GM19025 (cell line): ENCODE results near the gene PIM3.

ENCODE experiments used
- ATAC-seq: cut with Tn5 transposase; IDR thresholded peaks from one replicate; pipeline ENCODE4 v1.9.1; 2021; ENCODE audit warnings: mild to moderate bottlenecking, low read depth, moderate library complexity; ENCODE audit not compliant: unreplicated experiment

Gene PIM3

DNA sequence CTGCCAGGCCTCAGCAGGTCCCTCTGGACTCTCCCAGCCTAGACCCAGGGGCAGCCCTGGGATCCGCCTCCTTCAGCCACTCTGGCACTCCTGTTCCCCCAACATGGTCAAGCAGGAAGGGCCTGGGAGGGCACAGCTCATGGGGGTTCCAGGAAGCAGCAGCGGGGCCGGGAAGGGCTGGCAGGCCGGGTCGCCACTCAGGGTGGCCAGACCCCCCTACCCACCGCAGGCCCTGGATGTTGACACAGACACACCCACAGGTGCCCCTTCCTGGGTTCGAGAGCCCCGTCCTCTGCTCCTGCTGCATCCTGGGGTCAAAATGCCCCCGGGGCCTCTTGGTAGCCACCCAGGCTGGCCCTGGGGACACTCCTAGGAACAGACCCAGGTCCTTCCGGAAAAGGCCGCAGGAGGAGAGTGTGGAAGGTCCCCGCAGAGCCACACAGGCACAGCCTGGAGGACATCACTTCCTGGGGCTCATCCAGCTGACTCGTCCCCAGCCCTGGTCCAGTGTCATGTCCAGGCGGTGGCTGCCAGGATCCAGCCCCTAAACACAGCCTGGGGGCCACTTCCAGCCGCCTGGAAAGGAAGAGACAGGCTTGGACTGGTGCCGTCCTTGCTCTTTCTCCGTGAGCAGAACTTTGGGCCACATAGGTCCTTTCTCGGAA, 6.8 kb upstream of the PIM3 start:
- ATAC-seq: no peak

DNA sequence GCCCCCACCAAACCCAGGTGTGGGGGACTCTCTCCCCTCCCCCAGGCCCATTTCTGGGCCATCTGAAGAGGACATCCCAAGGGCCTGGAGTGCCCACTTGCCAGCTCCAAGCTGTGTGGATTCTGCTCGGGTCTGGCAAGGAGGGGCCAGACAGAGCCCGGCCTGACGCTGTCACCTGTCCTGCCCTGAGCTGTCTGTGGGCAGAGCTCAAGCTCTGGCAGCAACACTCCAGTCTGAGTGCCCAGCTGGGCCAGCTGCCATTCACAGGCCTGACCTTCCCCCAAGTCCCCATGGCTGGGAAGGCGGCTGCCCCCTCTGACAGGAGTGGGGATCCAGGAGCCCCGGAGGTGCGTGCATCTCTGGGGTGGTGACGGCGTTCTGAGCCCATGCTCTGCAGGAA, 6.2 kb upstream of the PIM3 start:
- no peak for ATAC-seq

DNA sequence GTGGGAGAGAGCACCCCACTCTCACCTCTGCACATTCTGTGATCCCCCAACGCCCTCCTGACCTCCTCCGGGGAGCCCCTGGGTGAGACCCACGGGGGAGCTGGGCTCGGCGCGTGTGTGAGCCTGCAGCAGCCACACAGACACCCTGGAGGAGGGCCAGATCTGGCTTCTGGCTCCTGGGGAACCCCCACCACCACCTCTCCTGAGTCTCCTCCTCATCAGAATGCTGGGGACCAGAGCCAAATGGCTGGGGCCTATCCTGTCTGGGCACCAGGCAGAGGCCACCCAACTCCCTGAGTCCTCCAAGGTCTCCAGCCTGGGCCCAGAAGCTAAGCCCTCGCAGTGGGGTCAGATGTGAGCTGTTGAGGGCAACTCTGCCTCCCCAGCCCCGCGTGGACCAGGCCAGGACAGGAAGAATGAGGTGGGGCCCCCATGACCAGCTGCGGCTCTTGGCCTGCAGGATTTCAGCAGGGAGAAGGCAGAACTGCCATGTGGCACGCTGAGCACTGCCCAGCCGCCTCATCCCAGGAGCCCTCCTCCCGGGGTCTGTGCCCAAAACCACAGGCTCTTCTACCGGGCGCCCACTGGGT, 5.5 kb upstream of the PIM3 start:
- no peak for ATAC-seq

DNA sequence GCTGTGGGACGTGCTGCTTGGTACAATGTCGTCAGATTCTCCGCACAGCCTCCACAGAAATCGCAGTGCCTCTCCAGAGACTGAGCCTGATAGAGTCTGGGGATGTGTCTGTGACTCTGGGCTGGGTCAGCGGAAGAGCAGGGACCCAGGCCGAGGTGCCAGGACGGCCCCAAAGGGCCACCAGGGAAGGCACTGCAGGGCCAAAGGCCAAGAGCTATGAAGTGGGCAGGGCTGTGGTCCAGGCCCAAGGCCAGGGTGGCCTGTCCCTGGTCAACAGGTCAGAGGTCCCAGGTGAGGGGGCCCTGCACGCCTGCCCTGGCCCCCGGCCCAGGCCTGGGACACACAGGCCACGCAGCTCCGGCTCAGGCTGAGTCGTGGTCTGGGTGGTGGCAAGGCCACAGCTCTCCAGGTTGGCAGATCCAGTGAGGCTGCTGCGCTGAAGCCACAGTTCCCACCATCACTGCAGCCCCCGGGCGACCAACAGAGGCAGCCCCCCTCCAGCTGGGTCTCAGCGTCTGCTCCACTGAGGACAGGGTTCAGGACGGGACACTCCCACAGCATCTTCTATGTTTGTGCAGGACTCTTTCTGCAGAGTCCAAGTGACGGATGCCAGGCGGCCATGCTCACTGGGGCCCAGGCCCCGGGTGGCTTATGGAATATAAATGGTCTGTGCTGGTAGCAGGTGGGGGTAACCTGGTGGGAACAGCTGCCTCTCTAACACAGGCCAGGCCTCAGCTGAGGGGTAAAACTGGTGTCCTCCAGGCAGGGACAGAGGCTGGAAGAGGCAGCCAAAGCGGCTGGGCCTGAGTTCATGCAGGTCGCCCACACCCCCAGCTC, 4.8 kb upstream of the PIM3 start:
- ATAC-seq: no peak

DNA sequence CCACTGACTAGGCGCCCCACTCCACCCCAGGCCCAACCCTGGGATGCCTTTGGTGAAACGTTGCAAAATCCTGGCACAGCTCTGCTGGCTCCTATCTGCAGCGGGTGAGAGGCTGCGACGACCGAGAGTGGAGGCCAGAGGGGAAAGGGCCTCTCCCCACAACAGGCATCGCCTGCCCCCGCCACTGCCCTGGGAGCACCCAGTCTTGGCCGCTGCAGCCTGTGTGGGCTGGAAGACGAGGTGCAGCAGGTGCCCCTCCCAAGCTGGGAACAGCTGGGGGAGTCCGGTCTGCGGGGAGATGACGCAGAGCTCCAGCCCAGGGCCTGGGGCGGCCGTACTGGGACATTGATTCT, 4.2 kb upstream of the PIM3 start:
- no peak for ATAC-seq

DNA sequence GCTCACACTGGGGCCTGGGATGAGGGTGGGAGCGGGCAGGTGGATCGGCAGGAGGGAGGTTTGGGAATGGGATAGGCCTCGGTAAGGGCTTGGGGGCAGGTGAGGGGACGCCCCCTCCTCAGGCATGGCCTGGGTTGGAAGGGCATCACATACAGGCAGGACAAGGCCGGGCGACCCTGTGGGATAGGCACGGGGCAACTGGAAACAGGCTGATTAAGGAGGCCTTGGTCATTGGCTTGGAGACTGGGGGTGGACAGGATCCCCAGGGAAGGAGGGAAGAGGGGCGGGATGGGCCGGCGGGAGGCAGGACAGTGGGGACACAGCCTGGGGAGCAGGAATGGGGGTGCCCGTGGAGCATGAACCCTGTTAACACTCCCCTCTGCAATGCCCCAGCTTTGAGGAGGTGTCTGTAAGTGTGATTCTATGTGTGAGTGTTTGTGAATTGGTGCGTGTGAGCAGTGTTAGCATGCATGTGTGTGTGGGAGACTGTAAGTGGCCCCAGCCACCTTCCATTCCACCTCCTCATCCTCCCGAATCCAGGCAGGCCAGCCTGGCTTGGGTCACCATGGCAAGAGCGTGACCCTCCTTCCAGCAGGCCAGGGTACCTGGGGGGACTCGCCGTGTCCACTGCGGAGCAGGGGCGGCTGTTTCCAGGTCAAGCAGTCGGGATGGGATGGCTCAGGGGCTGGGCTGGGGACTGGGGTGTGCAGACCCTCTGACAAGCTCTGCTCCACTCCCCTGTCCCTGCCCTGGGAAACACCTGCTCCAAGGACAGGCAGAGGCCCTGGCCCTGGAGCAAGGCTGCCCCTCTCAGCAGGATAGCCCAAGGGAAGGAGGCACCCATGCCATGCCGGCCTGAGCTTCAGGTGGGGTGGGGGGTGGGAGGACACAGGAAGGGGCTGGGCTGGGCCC, 3.4 kb upstream of the PIM3 start:
- no peak for ATAC-seq

DNA sequence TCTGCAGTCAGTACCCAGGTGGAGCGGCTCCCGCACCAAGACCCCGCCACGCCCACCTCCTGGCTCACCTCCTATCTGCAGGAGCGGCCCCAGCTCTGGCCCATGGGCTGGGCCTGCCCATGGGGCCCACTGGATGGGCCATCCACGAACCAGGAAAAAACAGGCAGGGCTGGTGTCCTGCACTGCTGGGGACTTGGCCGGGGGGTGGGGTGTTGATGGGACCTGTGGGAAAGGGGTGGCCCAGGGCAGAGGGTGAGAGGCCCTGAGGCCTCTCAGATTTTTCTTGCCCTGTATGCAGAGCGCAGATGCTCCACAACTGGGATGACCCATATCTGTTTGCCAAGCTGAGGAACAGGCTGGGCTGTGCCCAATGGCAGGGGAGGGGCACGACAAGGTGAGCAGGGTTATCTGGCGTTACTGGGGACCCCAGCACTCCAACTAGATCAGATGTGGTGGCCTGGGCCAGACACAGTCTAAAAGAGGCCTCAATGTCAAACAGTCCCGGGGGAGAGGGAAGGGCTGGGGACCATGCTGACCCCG, 2.7 kb upstream of the PIM3 start:
- no peak for ATAC-seq

DNA sequence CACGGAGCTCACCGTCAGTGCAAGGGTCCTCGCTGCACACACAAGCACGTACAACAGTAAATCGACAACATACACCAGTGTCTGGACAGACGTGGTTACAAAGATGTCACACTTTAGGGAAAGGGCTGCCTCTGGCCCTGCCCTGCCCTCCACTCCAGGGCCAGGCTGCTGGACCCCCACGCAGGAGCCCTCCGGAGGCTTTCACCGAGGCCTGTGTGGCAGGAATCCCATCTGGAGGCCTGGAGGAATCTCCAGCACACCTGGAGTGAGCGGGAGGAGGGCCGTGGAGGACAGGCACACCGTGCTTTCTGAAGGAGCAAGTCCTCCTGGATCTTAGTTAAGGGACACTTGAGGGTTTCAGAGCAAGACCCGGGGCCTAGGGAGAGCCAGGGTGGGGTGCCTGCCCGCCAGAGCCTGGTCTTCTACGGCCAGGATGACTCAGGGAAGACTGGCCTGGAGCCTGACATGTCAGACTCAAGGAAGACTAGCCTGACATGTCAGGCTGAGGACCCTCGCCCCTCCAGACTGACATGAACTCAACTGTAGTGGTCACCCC, 2.1 kb upstream of the PIM3 start:
- no peak for ATAC-seq

DNA sequence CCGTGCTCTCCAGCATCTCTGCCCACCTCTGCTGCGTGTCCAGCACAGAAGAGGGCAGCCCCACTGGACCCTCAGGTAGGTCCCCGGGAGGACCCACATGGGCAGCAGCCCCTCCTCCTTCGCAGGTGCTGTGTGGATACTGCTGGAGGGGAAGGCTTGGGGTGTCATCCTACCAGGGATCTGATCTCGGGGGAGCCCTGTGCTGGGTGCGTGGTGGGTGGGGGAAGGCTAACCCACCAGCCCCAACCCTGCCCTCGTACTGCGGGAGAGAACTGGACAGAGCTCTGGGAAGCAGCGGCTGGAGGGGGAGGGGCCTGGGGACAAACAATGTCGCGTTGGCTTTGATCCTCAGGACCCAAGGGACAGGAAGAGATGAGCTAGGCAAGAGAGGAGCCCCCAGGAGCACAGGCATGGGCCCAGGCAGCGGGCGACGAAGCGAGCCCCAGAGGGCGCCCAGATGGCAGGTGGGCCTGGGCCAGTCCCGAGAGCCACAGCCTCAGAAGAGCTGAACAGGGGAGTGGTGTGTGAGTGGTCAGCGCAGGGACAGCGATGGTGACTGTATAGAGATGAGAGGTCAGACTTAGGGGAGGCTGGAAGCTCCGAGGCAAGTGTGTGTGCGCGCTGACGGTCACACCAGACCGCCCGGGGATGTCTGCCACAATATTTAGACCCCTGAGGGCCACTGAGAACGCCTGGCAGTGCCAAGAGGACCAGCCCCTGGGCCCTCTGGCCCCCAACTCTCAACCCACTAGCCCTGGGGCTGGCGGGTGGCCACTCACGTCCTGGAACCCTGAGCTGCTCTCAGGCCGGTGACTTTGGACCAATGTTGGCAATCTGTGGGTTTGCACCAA, 1.4 kb upstream of the PIM3 start:
- no peak for ATAC-seq

DNA sequence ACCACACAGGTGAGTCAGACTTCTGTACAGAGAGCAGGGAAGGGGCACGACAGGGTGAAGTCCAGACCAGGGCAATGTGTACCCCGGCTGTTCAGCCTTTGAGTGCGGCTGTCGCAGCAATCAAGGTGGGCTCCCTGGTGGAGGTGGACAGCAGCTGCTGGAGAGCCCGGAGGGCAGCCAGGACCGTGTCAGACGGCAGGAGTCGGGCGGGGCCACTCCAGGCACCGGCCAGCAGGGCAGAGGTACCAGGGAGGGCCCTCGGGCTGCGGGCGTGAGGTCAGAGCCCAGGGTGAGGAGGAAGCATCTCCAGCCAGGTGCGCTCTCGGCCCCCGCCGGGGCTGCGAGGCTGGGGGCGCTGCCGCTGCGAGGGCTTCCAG, 802 bp upstream of the PIM3 start:
- ATAC-seq: peak; percentile 1

DNA sequence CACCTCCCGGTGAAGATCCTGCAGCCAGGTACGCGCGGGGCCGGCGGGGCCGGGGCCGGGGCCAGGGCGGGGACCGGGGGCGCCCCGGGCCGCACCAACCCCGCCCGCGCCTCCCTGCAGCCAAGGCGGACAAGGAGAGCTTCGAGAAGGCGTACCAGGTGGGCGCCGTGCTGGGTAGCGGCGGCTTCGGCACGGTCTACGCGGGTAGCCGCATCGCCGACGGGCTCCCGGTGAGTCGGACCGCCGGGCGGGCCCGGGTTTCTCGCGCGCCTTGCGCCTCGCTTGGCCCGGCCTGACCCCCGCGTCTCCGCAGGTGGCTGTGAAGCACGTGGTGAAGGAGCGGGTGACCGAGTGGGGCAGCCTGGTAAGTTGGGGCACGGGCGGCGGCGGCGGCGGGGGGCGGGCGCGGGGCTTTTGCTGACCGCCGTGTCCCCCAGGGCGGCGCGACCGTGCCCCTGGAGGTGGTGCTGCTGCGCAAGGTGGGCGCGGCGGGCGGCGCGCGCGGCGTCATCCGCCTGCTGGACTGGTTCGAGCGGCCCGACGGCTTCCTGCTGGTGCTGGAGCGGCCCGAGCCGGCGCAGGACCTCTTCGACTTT, 531 bp downstream of the PIM3 start:
- ATAC-seq: no peak

DNA sequence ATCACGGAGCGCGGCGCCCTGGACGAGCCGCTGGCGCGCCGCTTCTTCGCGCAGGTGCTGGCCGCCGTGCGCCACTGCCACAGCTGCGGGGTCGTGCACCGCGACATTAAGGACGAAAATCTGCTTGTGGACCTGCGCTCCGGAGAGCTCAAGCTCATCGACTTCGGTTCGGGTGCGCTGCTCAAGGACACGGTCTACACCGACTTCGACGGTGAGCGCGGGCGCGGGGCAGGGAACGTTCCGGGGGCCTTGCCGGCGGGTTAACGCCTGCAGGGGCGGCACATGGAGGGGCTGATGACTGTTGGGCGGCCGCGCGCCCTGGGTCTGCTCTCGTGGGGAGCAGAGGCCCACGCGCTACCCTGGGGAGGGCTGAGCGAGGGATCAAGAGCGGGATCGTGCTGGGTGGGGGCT, 1.0 kb downstream of the PIM3 start:
- no peak for ATAC-seq

DNA sequence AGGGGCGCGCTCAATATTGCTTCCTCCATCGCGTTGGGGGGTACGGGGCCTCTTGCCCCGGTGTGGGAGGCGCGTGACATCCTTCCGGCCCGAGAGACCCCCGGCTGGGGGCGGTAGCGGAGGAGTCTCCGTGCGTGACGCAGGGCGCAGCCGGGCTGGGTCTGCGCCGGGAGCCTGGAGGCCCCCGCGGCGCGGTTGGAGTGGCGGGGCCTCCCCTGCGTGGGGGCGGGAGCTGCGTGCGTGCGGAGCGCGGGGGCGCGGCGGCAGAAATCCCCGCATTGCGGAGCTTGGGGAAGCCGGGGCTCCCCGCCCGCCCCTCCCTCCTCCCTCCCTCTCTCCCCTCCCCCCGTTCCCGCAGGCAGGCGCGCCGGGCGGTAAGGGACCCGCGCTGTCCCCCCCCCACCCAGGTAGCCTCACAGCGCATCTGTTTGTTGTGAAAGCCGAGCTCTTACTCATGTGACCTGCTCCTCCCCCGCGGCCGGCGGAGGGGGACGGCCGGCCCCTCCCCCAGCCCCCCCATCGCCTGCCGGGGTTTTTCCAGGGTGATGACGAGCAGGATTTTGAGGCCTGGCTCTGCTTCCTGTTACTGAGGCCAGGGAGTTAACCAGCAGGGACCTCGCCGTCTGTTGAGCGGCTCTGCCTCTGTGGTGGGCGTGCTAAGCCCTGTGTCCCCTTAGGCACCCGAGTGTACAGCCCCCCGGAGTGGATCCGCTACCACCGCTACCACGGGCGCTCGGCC, 1.6 kb downstream of the PIM3 start:
- no peak for ATAC-seq

DNA sequence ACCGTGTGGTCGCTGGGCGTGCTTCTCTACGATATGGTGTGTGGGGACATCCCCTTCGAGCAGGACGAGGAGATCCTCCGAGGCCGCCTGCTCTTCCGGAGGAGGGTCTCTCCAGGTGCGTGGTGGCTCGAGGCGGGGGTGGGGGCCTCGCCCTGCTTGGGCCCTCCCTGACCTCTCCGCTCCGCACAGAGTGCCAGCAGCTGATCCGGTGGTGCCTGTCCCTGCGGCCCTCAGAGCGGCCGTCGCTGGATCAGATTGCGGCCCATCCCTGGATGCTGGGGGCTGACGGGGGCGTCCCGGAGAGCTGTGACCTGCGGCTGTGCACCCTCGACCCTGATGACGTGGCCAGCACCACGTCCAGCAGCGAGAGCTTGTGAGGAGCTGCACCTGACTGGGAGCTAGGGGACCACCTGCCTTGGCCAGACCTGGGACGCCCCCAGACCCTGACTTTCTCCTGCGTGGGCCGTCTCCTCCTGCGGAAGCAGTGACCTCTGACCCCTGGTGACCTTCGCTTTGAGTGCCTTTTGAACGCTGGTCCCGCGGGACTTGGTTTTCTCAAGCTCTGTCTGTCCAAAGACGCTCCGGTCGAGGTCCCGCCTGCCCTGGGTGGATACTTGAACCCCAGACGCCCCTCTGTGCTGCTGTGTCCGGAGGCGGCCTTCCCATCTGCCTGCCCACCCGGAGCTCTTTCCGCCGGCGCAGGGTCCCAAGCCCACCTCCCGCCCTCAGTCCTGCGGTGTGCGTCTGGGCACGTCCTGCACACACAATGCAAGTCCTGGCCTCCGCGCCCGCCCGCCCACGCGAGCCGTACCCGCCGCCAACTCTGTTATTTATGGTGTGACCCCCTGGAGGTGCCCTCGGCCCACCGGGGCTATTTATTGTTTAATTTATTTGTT, 2.4 kb downstream of the PIM3 start:
- ATAC-seq: no peak

DNA sequence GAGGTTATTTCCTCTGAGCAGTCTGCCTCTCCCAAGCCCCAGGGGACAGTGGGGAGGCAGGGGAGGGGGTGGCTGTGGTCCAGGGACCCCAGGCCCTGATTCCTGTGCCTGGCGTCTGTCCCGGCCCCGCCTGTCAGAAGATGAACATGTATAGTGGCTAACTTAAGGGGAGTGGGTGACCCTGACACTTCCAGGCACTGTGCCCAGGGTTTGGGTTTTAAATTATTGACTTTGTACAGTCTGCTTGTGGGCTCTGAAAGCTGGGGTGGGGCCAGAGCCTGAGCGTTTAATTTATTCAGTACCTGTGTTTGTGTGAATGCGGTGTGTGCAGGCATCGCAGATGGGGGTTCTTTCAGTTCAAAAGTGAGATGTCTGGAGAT, 3.1 kb downstream of the PIM3 start:
- no peak for ATAC-seq

DNA sequence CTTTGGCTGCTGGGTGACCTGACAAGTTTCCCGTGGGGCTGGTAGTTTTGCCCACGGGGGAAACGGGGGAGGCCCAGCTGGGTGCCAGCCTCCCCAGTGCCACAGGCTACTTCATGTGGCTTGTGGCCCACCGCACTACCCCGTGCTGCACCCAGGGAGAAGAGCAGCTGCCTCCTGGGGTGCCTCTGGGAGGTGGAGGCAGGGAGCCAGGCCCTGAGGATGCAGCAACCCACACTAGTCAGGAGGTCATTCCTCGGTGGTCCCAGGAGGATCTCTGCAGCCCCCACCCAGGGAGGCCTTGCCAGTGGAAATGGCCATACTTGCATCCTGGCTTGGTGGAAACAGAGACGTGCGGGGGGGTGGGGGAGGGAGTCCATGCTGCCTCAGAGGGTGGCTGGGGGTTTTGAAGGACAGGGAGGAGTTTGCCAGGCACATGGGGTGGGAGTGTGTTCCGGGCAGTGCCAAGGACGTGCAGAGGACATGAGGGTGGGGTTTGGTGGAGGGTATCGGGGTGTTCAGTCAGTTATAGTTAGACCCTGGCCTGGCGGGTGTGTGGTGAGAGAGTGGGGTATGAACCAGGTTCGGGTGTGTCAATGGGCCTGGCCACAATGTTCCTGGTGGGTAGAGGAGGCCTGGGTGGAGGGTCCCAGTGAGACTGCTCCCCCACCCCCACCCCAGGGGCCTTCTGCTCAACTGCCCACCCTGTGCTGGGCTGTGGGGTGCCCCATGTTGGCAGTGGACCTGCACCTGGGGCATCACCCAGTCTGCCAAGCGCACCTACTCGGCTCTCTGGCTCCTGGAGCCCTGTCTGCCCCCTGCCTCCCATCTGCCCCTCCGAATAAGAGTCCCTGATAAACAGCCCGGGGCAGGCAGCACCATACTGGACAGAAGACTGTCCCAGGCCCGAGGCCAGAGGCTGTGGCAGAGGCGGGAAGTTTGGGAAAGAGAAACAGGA, 3.8 kb downstream of the PIM3 start:
- no peak for ATAC-seq
